ENCODE data around the gene RBCK1. TPM values are rescaled to one million over a fixed set of nuclear protein-coding genes. Genes with fewer than 3 reads are reported as not detected.
A peak's percentile ranks its signal among the peaks of the same experiment; 100 is the strongest.

The RBCK1 gene
- total and polyA plus RNA-seq, 10 of the 15 experiments (the other 5 are each of a cell fraction or from before 2014, with no cell fraction given) = 14.1 to 99.7 (median 76.0) TPM

DNA sequence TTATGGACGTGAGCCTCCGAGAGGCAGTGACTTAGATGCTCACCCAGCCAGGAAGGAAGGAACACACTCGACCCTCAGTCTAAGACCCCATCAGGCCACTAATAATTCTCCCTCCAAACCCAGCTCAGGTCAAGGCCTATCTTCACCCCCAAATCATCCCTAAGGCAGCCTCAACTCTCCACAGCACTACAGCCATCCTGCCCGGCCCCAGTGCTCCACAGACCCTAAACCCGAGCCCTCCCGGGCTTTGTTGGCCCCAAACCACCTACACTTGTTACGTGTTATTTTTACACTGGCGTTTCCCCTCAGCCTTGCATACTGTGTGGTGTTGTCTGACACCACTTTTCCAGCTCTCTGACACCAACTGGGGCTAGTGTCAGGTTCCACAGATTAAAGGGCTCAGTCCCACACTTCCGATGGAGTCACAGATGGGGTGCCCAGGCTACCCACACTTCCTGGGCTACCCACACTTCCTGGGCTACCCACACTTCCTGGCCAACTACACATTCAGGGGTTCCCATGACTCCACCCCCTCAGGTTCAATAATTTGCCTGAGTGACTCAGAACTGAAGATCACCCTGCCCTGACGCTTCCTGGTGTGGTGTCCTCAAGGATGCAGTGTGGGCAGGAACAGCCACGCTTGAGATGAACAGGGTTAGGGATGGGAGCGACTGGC lies 25.3 kb downstream of the RBCK1 start (continued):
- TF ChIP-seq BCLAF1 (IDR thresholded peaks at IDR 0.05) = no peak
- 0 out of 2 replicates have a peak, but pooled peaks have one; percentile 58 for TF ChIP-seq ATF2 (IDR thresholded peaks at IDR 0.05; ENCODE audit: low read length)
- TF ChIP-seq NFYA (IDR thresholded peaks at IDR 0.05; ENCODE audit: borderline replicate concordance, low read depth, low read length) = no peak
- no peak for TF ChIP-seq RCOR1 (conservative IDR thresholded peaks at IDR 0.05; ENCODE audit: low read depth, low read length)
- TF ChIP-seq CBX5 (IDR thresholded peaks at IDR 0.05; ENCODE audit: low read depth) = no peak
- no peak for TF ChIP-seq NR2C1 (IDR thresholded peaks at IDR 0.05)
- no peak for TF ChIP-seq TCF12 (IDR thresholded peaks at IDR 0.05; ENCODE audit: low read depth, low read length)
- peak in 1 of 2 experiments; percentile 98; a peak in 2 of 4 replicates for TF ChIP-seq ETV6 (conservative IDR thresholded peaks at IDR 0.05 in 1 of 2, IDR thresholded peaks at IDR 0.05 in 1 of 2; ENCODE audit: borderline replicate concordance in 1 of 2, low read depth in 1 of 2)
- no peak for TF ChIP-seq MEF2A (IDR thresholded peaks at IDR 0.05; ENCODE audit: insufficient read depth, low read depth, low read length)
- TF ChIP-seq SMAD1 (IDR thresholded peaks at IDR 0.05; ENCODE audit: low read depth, partially characterized antibody) = no peak
- TF ChIP-seq, protein P1, sequence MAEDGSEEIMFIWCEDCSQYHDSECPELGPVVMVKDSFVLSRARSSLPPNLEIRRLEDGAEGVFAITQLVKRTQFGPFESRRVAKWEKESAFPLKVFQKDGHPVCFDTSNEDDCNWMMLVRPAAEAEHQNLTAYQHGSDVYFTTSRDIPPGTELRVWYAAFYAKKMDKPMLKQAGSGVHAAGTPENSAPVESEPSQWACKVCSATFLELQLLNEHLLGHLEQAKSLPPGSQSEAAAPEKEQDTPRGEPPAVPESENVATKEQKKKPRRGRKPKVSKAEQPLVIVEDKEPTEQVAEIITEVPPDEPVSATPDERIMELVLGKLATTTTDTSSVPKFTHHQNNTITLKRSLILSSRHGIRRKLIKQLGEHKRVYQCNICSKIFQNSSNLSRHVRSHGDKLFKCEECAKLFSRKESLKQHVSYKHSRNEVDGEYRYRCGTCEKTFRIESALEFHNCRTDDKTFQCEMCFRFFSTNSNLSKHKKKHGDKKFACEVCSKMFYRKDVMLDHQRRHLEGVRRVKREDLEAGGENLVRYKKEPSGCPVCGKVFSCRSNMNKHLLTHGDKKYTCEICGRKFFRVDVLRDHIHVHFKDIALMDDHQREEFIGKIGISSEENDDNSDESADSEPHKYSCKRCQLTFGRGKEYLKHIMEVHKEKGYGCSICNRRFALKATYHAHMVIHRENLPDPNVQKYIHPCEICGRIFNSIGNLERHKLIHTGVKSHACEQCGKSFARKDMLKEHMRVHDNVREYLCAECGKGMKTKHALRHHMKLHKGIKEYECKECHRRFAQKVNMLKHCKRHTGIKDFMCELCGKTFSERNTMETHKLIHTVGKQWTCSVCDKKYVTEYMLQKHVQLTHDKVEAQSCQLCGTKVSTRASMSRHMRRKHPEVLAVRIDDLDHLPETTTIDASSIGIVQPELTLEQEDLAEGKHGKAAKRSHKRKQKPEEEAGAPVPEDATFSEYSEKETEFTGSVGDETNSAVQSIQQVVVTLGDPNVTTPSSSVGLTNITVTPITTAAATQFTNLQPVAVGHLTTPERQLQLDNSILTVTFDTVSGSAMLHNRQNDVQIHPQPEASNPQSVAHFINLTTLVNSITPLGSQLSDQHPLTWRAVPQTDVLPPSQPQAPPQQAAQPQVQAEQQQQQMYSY (CRISPR knock-in tag; IDR thresholded peaks at IDR 0.05) = no peak
- no peak for TF ChIP-seq LARP7 (IDR thresholded peaks at IDR 0.05)
- TF ChIP-seq, protein P2, sequence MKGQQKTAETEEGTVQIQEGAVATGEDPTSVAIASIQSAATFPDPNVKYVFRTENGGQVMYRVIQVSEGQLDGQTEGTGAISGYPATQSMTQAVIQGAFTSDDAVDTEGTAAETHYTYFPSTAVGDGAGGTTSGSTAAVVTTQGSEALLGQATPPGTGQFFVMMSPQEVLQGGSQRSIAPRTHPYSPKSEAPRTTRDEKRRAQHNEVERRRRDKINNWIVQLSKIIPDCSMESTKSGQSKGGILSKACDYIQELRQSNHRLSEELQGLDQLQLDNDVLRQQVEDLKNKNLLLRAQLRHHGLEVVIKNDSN (IDR thresholded peaks at IDR 0.05; ENCODE audit: borderline replicate concordance, extremely low read length, insufficient read depth, low read depth, low read length) = no peak
- TF ChIP-seq, protein P3, sequence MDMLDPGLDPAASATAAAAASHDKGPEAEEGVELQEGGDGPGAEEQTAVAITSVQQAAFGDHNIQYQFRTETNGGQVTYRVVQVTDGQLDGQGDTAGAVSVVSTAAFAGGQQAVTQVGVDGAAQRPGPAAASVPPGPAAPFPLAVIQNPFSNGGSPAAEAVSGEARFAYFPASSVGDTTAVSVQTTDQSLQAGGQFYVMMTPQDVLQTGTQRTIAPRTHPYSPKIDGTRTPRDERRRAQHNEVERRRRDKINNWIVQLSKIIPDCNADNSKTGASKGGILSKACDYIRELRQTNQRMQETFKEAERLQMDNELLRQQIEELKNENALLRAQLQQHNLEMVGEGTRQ (IDR thresholded peaks at IDR 0.05; ENCODE audit: borderline replicate concordance, low read depth, low read length) = no peak
- TF ChIP-seq SPI1 (IDR thresholded peaks at IDR 0.05; ENCODE audit: borderline replicate concordance, insufficient read depth, low read depth, low read length) = no peak
- TF ChIP-seq FOS (IDR thresholded peaks at IDR 0.05; ENCODE audit: borderline replicate concordance, extremely low read depth, insufficient read length) = no peak
- no peak for TF ChIP-seq PBX3 (IDR thresholded peaks at IDR 0.05; ENCODE audit: insufficient replicate concordance, low read depth, low read length)

Data from GM12878 (cell line).